ENCODE data around the gene TMEM91. TPM values are rescaled to one million over a fixed set of nuclear protein-coding genes. Genes with fewer than 3 reads are reported as not detected.

The TMEM91 gene
- total and polyA plus RNA-seq, 2 of the 8 experiments (the other 6 are each of a cell fraction or from before 2014, with no cell fraction given) = 5.3 to 7.4 TPM

GRCh38 chr19:41405776-41406175, 29.4 kb downstream of the TMEM91 start:
- 90% methylated on average over 6 of the region's 6 CpGs; no CpG with 5 or more reads in 1 of the 2 experiments for WGBS, 2 experiments (ENCODE audit: extremely low coverage in 1 of 2, insufficient coverage in 1 of 2, insufficient read length in 1 of 2, insufficient replicate concordance in 2 of 2, low coverage in 1 of 2, low lambda C conversion rate in 2 of 2, missing lambda C conversion rate in 1 of 2)
- no peak overlapping the region for H3K56ac ChIP-seq (replicated peaks; ENCODE audit: insufficient read length, low read depth, low read length)
- H3K18ac ChIP-seq (ENCODE audit: extremely low read depth, low read length) = no peak overlapping the region
- H2BK12ac ChIP-seq (ENCODE audit: low read depth, low read length) = no peak overlapping the region
- H3K23me2 ChIP-seq (ENCODE audit: low read depth, low read length) = no peaks in the 10 kb centered on the region
- H3K4ac ChIP-seq (replicated peaks; ENCODE audit: insufficient read length, low read depth, low read length) = no peak overlapping the region
- no peak overlapping the region for H2BK20ac ChIP-seq (ENCODE audit: low read length)
- H3K14ac ChIP-seq (ENCODE audit: insufficient read length) = no peak overlapping the region
- POLR2A ChIA-PET (ENCODE audit: partially characterized antibody) = interaction anchor here (0.6 to 3.3 kb wide), 4 partner anchors 21 to 42 kb away, joined by 4 to 8 read pairs (median 7); partner anchors contain the start of gene B3GNT8
- FAIRE-seq (no peak), DNase-seq (ENCODE audit: low read depth in 1 of 2, low spot score in 2 of 2) (no peak)
- H2BK5ac ChIP-seq (ENCODE audit: low read depth, low read length) = no peak overlapping the region
- no peak overlapping the region for H2BK15ac ChIP-seq (ENCODE audit: low read length)
- H3K79me2 ChIP-seq (ENCODE audit: control insufficient read depth in 1 of 2, insufficient read depth in 2 of 2, low read length in 2 of 2) = no peaks in the 10 kb centered on the region
- no peak overlapping the region for H3K27ac ChIP-seq (ENCODE audit: low read depth, low read length)
- H3K9me3 ChIP-seq (ENCODE audit: insufficient read depth in 2 of 2, low read depth in 1 of 2, low read length in 1 of 2) = no peaks in the 10 kb centered on the region
- H3K27me3 ChIP-seq (replicated peaks in 1 of 4; ENCODE audit: control insufficient read depth in 3 of 4, extremely low read depth in 1 of 4, insufficient read depth in 3 of 4, low read length in 3 of 4) = no peaks in the 10 kb centered on the region
- no peak overlapping the region for H3K4me3 ChIP-seq (ENCODE audit: extremely low read depth in 1 of 4, insufficient read depth in 2 of 4, low read depth in 3 of 4, low read length in 4 of 4)
- no peaks in the 10 kb centered on the region for H3K79me1 ChIP-seq (ENCODE audit: low read depth, low read length)
- H4K8ac ChIP-seq (ENCODE audit: extremely low read depth, insufficient read depth, low read length) = no peak overlapping the region
- CTCF ChIA-PET (ENCODE audit: partially characterized antibody) = interaction anchor here (1.1 to 4.9 kb wide), 4 partner anchors 22 to 163 kb away, joined by 3 to 34 read pairs (median 12); partner anchors contain the start of gene B3GNT8
- H2BK120ac ChIP-seq (replicated peaks; ENCODE audit: low read depth, low read length) = no peak overlapping the region
- no peak overlapping the region for H4K5ac ChIP-seq (ENCODE audit: insufficient read length, low read depth, low read length)
- H2AFZ ChIP-seq (ENCODE audit: low read length) = no peak overlapping the region
- peaks cover 0 to 5% (median 1%) of the 10 kb centered on the region in 4 experiments; a peak in 5 of 7 replicates for H3K4me1 ChIP-seq (replicated peaks in 1 of 4; ENCODE audit: control insufficient read depth in 3 of 4, insufficient read depth in 4 of 4, low read length in 3 of 4)
- H3K23ac ChIP-seq (ENCODE audit: insufficient read length) = no peak overlapping the region
- peaks cover 0 to 6% of the 10 kb centered on the region in 2 experiments for H4K20me1 ChIP-seq (replicated peaks in 1 of 2; ENCODE audit: control insufficient read depth in 1 of 2, insufficient read depth in 2 of 2, low read length in 2 of 2)
- H3K36me3 ChIP-seq (ENCODE audit: control insufficient read depth in 2 of 4, insufficient read depth in 4 of 4, low read length in 3 of 4) = no peaks in the 10 kb centered on the region; a peak in 1 of 8 replicates
- no peak overlapping the region for H4K91ac ChIP-seq (replicated peaks; ENCODE audit: insufficient read length, low read length)
- H3K4me2 ChIP-seq (ENCODE audit: insufficient read depth in 1 of 2, low read depth in 2 of 2, low read length in 2 of 2) = no peak overlapping the region
- H2AK5ac ChIP-seq (ENCODE audit: low read depth, low read length) = no peak overlapping the region
- H3K9ac ChIP-seq (replicated peaks in 1 of 4; ENCODE audit: extremely low read depth in 1 of 4, low read depth in 3 of 4, low read length in 3 of 4) = no peak overlapping the region
- TF ChIP-seq CTBP2 (IDR thresholded peaks at IDR 0.05; ENCODE audit: borderline replicate concordance, insufficient read depth, insufficient read length, low read length) = no peak
- no peak for TF ChIP-seq PHF8 (conservative IDR thresholded peaks at IDR 0.05; ENCODE audit: low read depth, low read length)
- no peak for TF ChIP-seq SIRT6 (IDR thresholded peaks at IDR 0.05; ENCODE audit: low read length)
- no peak for TF ChIP-seq SRF (IDR thresholded peaks at IDR 0.05; ENCODE audit: low read depth, low read length)
- TF ChIP-seq, protein P1, sequence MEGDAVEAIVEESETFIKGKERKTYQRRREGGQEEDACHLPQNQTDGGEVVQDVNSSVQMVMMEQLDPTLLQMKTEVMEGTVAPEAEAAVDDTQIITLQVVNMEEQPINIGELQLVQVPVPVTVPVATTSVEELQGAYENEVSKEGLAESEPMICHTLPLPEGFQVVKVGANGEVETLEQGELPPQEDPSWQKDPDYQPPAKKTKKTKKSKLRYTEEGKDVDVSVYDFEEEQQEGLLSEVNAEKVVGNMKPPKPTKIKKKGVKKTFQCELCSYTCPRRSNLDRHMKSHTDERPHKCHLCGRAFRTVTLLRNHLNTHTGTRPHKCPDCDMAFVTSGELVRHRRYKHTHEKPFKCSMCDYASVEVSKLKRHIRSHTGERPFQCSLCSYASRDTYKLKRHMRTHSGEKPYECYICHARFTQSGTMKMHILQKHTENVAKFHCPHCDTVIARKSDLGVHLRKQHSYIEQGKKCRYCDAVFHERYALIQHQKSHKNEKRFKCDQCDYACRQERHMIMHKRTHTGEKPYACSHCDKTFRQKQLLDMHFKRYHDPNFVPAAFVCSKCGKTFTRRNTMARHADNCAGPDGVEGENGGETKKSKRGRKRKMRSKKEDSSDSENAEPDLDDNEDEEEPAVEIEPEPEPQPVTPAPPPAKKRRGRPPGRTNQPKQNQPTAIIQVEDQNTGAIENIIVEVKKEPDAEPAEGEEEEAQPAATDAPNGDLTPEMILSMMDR (IDR thresholded peaks at IDR 0.05; ENCODE audit: control extremely low read depth in 1 of 3, insufficient read depth in 1 of 3, low read depth in 1 of 3, low read length in 3 of 3) = no peak
- no peak for TF ChIP-seq RXRA (IDR thresholded peaks at IDR 0.05; ENCODE audit: insufficient read depth, low read depth, low read length)
- TF ChIP-seq SUZ12 (IDR thresholded peaks at IDR 0.05; ENCODE audit: low read length) = no peak
- no peak for TF ChIP-seq POLR2AphosphoS5 (IDR thresholded peaks at IDR 0.05; ENCODE audit: low read depth, low read length)
- TF ChIP-seq SP2 (IDR thresholded peaks at IDR 0.05; ENCODE audit: low read length) = no peak
- no peak for TF ChIP-seq KDM1A (IDR thresholded peaks at IDR 0.05; ENCODE audit: borderline replicate concordance, low read length)
- TF ChIP-seq YY1 (IDR thresholded peaks at IDR 0.05; ENCODE audit: low read depth, low read length) = no peak
- TF ChIP-seq CBX8 (IDR thresholded peaks at IDR 0.05; ENCODE audit: borderline replicate concordance, low read depth, low read length) = no peak

Measured in H1 (cell line).